Measurements from ENCODE around the gene ATP8B1.

The ATP8B1 gene

GRCh38 chr18:57743008-57743407 lies 60.1 kb downstream of the ATP8B1 start (continued):
- TF ChIP-seq TSHZ2 (CRISPR knock-in tag; IDR thresholded peaks at IDR 0.05) (no peak), TCF4 (CRISPR knock-in tag; IDR thresholded peaks at IDR 0.05; ENCODE audit: borderline replicate concordance) (no peak), ISL1 (CRISPR knock-in tag; IDR thresholded peaks at IDR 0.05) (no peak), PPARA (CRISPR knock-in tag; IDR thresholded peaks at IDR 0.05; ENCODE audit: borderline replicate concordance) (no peak)

GRCh38 chr18:57741273-57741672 lies 61.8 kb downstream of the ATP8B1 start:
- TF ChIP-seq BACH2 (CRISPR knock-in tag; IDR thresholded peaks at IDR 0.05; ENCODE audit: borderline replicate concordance) (no peak), TSHZ2 (CRISPR knock-in tag; IDR thresholded peaks at IDR 0.05) (no peak), SNAI2 (CRISPR knock-in tag; IDR thresholded peaks at IDR 0.05) (no peak), ISL1 (CRISPR knock-in tag; IDR thresholded peaks at IDR 0.05) (no peak), ZFP3 (CRISPR knock-in tag; IDR thresholded peaks at IDR 0.05) (no peak), ZNF8 (CRISPR knock-in tag; IDR thresholded peaks at IDR 0.05) (no peak), TOX (CRISPR knock-in tag; IDR thresholded peaks at IDR 0.05; ENCODE audit: borderline replicate concordance) (no peak), GLIS3 (CRISPR knock-in tag; IDR thresholded peaks at IDR 0.05) (no peak), RARB (CRISPR knock-in tag; IDR thresholded peaks at IDR 0.05) (no peak), OSR1 (CRISPR knock-in tag; IDR thresholded peaks at IDR 0.05) (no peak), ZNF70 (CRISPR knock-in tag; IDR thresholded peaks at IDR 0.05) (no peak), PATZ1 (CRISPR knock-in tag; IDR thresholded peaks at IDR 0.05; ENCODE audit: borderline replicate concordance) (no peak), ESRRG (CRISPR knock-in tag; IDR thresholded peaks at IDR 0.05) (no peak), CSRNP3 (CRISPR knock-in tag; IDR thresholded peaks at IDR 0.05) (no peak), ZNF565 (CRISPR knock-in tag; conservative IDR thresholded peaks at IDR 0.05; ENCODE audit: low read depth) (no peak), TCF4 (CRISPR knock-in tag; IDR thresholded peaks at IDR 0.05; ENCODE audit: borderline replicate concordance) (no peak), ARNTL (CRISPR knock-in tag; IDR thresholded peaks at IDR 0.05; ENCODE audit: borderline replicate concordance, low read depth) (no peak), ZFP30 (CRISPR knock-in tag; IDR thresholded peaks at IDR 0.05) (no peak), PPARA (CRISPR knock-in tag; IDR thresholded peaks at IDR 0.05; ENCODE audit: borderline replicate concordance) (no peak), CSDC2 (CRISPR knock-in tag; IDR thresholded peaks at IDR 0.05) (no peak)
- ATAC-seq, result no peak

GRCh38 chr18:57738078-57738477 lies 65.0 kb downstream of the ATP8B1 start:
- ATAC-seq, result peak; percentile 7; the same call in 2 of the 3 replicates
- TF ChIP-seq TCF4 (CRISPR knock-in tag; IDR thresholded peaks at IDR 0.05; ENCODE audit: borderline replicate concordance) (no peak), ZNF565 (CRISPR knock-in tag; conservative IDR thresholded peaks at IDR 0.05; ENCODE audit: low read depth) (no peak), CSRNP3 (CRISPR knock-in tag; IDR thresholded peaks at IDR 0.05) (no peak), GLIS3 (CRISPR knock-in tag; IDR thresholded peaks at IDR 0.05) (no peak), ZNF70 (CRISPR knock-in tag; IDR thresholded peaks at IDR 0.05) (no peak), RARB (CRISPR knock-in tag; IDR thresholded peaks at IDR 0.05) (no peak), ISL1 (CRISPR knock-in tag; IDR thresholded peaks at IDR 0.05) (no peak), CSDC2 (CRISPR knock-in tag; IDR thresholded peaks at IDR 0.05) (no peak), ESRRG (CRISPR knock-in tag; IDR thresholded peaks at IDR 0.05) (no peak), ARNTL (CRISPR knock-in tag; IDR thresholded peaks at IDR 0.05; ENCODE audit: borderline replicate concordance, low read depth) (no peak), TOX (CRISPR knock-in tag; IDR thresholded peaks at IDR 0.05; ENCODE audit: borderline replicate concordance) (no peak), CREB5 (CRISPR knock-in tag; IDR thresholded peaks at IDR 0.05; ENCODE audit: low read depth) (no peak), POU6F1 (CRISPR knock-in tag; IDR thresholded peaks at IDR 0.05; ENCODE audit: borderline replicate concordance, low read depth) (no peak), OSR1 (CRISPR knock-in tag; IDR thresholded peaks at IDR 0.05) (no peak), PPARA (CRISPR knock-in tag; IDR thresholded peaks at IDR 0.05; ENCODE audit: borderline replicate concordance) (no peak)

Data from SK-N-SH treated with all-trans-retinoic acid at 6 μM for 48 hours (cell line).